Measurements from ENCODE around the gene PLXNA1.

The PLXNA1 gene

DNA sequence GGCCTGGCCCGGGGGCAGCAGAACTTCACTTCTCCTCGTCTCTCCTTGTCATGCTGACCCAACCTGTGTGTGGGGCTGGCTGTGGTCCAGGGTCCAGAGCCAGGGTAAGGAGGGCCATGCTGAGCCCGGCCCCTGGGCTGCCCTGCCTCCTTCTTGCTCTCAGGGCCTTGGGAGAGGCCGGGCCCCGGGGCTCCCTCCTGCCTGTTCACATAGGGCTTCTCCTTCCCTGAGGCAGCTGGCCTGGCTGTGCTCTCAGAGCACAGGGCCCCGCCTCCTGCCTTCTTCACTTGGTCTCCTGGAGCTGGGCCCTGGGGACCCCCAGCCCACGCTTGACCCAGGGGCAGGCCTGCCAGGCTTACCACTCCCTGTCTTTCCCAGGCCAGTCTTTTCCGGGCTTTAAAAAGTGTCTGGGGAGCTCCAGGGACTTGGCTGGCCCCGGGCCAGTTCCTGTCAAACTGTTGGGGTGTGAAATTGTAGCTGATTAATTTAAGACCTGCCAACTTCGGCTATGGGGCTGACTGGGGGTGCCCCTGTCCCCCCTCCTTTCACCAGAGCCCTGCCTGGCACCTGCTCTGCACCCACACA, 11.8 kb downstream of the PLXNA1 start:
- H2AFZ ChIP-seq, result no peak overlapping the region
- H3K36me3 ChIP-seq (ENCODE audit: control insufficient read depth, insufficient read depth, low read length), result no peaks in the 10 kb centered on the region
- H3K4me2 ChIP-seq (ENCODE audit: low read length), result no peak overlapping the region
- no peaks in the 10 kb centered on the region for H3K9me3 ChIP-seq (ENCODE audit: control insufficient read depth, low read length)
- no peak overlapping the region for H3K4me3 ChIP-seq (ENCODE audit: low read depth, low read length)
- peaks cover 90% of the 10 kb centered on the region for H3K79me2 ChIP-seq
- peak overlapping the region; percentile 97 for H3K27ac ChIP-seq
- H3K27me3 ChIP-seq (ENCODE audit: control insufficient read depth, insufficient read depth, low read length), result no peaks in the 10 kb centered on the region
- no peak overlapping the region for H3K9ac ChIP-seq
- TF ChIP-seq, protein P1, sequence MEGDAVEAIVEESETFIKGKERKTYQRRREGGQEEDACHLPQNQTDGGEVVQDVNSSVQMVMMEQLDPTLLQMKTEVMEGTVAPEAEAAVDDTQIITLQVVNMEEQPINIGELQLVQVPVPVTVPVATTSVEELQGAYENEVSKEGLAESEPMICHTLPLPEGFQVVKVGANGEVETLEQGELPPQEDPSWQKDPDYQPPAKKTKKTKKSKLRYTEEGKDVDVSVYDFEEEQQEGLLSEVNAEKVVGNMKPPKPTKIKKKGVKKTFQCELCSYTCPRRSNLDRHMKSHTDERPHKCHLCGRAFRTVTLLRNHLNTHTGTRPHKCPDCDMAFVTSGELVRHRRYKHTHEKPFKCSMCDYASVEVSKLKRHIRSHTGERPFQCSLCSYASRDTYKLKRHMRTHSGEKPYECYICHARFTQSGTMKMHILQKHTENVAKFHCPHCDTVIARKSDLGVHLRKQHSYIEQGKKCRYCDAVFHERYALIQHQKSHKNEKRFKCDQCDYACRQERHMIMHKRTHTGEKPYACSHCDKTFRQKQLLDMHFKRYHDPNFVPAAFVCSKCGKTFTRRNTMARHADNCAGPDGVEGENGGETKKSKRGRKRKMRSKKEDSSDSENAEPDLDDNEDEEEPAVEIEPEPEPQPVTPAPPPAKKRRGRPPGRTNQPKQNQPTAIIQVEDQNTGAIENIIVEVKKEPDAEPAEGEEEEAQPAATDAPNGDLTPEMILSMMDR (IDR thresholded peaks at IDR 0.05), result no peak
- H3K4me1 ChIP-seq, result peaks cover 87% of the 10 kb centered on the region

DNA sequence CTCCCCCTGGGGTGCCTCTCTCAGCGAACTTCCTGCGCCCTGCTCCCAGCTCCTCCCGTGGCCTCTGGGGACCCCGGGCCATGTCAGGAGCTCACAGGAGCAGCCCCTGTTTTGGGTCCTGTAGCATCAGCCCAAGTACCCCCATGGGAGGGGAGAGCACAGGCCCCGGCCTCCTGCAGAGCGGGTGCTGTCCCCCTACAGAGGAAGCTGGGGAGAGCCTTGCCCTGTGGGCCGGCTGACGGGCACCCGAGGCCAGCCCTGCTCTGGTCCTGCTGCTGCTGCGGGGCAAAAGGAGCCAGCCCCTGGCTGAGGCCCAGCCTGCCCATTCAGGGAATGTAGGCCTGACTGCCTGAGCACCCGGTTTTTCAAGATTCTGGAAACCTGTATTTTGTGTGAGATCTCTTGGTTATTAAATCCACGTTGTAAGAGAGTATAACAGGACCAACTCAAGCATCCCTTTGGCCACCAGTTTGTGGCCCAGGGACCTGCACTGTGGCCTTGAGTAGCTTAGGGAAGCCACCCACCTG, 12.4 kb downstream of the PLXNA1 start:
- H3K36me3 ChIP-seq (ENCODE audit: control insufficient read depth, insufficient read depth, low read length), result no peaks in the 10 kb centered on the region
- TF ChIP-seq, protein P1 (IDR thresholded peaks at IDR 0.05), result no peak
- H2AFZ ChIP-seq, result no peak overlapping the region
- no peak overlapping the region for H3K4me2 ChIP-seq (ENCODE audit: low read length)
- no peak overlapping the region for H3K4me3 ChIP-seq (ENCODE audit: low read depth, low read length)
- H3K27ac ChIP-seq, result peak overlapping the region; percentile 97
- H3K9ac ChIP-seq, result no peak overlapping the region
- H3K4me1 ChIP-seq, result peaks cover 87% of the 10 kb centered on the region
- H3K27me3 ChIP-seq (ENCODE audit: control insufficient read depth, insufficient read depth, low read length), result no peaks in the 10 kb centered on the region
- no peaks in the 10 kb centered on the region for H3K9me3 ChIP-seq (ENCODE audit: control insufficient read depth, low read length)
- peaks cover 96% of the 10 kb centered on the region for H3K79me2 ChIP-seq

DNA sequence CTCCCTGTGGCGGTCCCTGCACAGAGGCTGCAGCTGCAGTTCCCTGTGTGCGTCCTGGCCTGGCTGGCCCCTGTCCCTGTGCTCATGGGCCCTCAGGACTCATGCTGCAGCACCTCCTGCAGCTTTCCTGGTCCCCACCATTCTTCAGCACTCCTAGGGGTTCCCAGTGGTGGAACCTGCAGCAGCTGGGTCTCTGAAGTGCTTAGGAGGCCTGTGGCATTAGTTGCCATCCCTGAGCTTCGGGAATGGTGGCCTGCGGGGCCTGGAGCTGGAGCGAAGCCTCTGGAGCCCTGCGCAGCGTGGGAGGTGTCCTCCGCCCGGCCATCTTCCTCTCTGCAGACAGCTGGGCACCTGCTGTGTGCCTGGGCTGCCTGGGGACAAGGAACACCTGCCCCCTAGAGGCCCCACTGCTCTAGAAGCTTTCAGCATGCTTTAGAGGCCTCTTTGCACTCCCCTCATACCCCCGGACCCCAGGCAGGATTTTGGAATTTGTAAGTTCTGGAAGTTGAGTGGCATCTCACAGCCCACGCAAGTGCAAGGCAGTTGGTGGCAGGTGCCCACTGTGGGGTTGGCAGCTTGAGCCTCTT, 13.1 kb downstream of the PLXNA1 start:
- TF ChIP-seq, protein P1 (IDR thresholded peaks at IDR 0.05), result peak; percentile 26
- Histone ChIP-seq H3K4me1 (peaks cover 81% of the 10 kb centered on the region), H3K4me2 (ENCODE audit: low read length) (no peak overlapping the region), H3K9ac (no peak overlapping the region), H2AFZ (no peak overlapping the region), H3K9me3 (ENCODE audit: control insufficient read depth, low read length) (no peaks in the 10 kb centered on the region), H3K4me3 (ENCODE audit: low read depth, low read length) (no peak overlapping the region), H3K27me3 (ENCODE audit: control insufficient read depth, insufficient read depth, low read length) (no peaks in the 10 kb centered on the region), H3K27ac (peak overlapping the region; percentile 52), H3K36me3 (ENCODE audit: control insufficient read depth, insufficient read depth, low read length) (no peaks in the 10 kb centered on the region), H3K79me2 (peaks cover 96% of the 10 kb centered on the region)

DNA sequence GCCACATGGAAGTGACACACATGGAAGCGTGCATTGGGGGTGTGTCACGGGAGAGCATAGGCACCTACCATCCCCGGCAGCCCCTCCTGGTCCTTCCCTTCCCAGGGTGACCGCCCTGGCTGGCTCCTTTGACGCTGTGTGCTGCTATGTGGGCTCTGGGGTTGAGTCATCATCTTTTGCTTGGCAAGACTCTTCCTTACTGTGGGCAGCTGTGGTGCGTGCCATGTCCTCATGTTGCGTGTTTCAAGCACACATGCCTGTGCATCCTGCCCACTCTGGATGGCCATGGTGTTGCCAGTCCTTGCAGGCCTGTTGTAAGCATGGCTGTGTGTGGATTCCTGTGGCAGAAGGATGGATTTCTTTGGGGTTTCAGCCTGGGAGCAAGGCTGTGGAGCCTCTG, 14.0 kb downstream of the PLXNA1 start:
- no peaks in the 10 kb centered on the region for H3K36me3 ChIP-seq (ENCODE audit: control insufficient read depth, insufficient read depth, low read length)
- peak overlapping the region; percentile 52 for H3K27ac ChIP-seq
- no peaks in the 10 kb centered on the region for H3K9me3 ChIP-seq (ENCODE audit: control insufficient read depth, low read length)
- H3K4me2 ChIP-seq (ENCODE audit: low read length), result no peak overlapping the region
- peaks cover 99% of the 10 kb centered on the region for H3K79me2 ChIP-seq
- H3K4me1 ChIP-seq, result peaks cover 82% of the 10 kb centered on the region
- H2AFZ ChIP-seq, result no peak overlapping the region
- H3K4me3 ChIP-seq (ENCODE audit: low read depth, low read length), result no peak overlapping the region
- H3K9ac ChIP-seq, result no peak overlapping the region
- no peaks in the 10 kb centered on the region for H3K27me3 ChIP-seq (ENCODE audit: control insufficient read depth, insufficient read depth, low read length)
- TF ChIP-seq, protein P1 (IDR thresholded peaks at IDR 0.05), result no peak
